SH-SY5Y (cell line): ENCODE measurements around the gene TCF4.
A peak's percentile ranks its signal among the peaks of the same experiment; 100 is the strongest.

Source experiments
- GATA2 ChIP-seq: IDR thresholded peaks from 2 replicates; pipeline ENCODE4 v1.6.1; 2011; ENCODE audit warnings: mild to moderate bottlenecking, low read depth, low read length
- GATA3 ChIP-seq: IDR thresholded peaks from 2 replicates; pipeline ENCODE4 v1.6.1; 2011; ENCODE audit warnings: low read depth, mild to moderate bottlenecking, low read length, moderate library complexity

TCF4 gene

DNA sequence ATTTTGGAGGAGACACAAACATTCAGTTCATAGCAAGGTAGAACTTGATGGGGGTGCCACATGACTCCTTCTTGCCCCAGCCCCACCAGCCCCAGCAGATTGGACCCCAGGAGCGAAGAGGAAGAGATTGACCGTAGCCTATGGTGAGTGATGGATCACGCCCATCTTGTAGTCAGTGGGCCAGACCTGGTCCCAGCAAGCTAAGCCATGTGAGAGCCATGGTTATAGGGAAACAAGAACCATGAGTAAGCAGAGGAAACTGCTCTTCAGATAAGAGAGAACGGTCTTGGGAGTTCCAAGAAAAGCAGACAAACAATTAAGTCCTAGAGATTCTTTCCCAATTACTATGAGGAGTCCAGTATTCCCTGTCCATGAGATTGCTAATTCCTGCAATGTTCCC is 4.6 kb upstream of the TCF4 start:
- TF ChIP-seq GATA2: no peak
- no peak for TF ChIP-seq GATA3

- no peak for TF ChIP-seq GATA2
These were observed 4.1 kb upstream of the TCF4 start for GRCh38 chr18:55592106-55592505.

DNA sequence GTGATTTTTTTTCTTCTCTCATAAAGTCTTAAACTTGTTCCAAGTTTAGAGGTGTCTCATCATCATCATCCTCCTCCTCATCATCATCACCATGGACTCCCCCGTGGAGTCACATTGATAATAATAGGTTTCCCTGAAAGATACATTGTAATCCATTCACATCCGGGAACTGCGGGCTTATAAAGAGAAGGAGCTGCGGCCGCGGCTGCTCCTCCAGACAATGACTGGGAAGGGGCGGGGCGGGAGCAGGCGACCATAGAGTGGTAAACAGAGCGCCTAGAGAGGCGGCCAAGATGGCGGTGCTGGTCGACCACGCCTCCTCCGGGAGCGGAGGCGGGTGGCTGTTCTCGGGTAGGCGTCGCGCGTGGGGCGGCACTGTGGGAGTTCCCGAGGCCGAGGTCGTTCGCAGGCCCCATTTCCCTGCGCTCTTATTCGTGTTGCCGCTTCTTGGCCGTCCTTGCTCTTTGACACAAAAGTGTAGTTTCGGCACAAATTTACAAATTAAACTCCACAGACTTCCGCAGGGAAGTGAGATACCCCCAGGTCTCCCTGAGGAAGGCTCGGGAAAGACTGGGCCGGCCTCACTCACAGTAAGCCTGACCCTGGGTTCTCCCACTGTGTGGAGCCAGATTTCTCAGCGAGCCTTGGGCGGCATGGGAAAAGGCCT is 1.8 kb upstream of the TCF4 start:
- TF ChIP-seq GATA3 (no peak), GATA2 (peak; percentile 23; the same call in 1 of the 2 replicates)

DNA sequence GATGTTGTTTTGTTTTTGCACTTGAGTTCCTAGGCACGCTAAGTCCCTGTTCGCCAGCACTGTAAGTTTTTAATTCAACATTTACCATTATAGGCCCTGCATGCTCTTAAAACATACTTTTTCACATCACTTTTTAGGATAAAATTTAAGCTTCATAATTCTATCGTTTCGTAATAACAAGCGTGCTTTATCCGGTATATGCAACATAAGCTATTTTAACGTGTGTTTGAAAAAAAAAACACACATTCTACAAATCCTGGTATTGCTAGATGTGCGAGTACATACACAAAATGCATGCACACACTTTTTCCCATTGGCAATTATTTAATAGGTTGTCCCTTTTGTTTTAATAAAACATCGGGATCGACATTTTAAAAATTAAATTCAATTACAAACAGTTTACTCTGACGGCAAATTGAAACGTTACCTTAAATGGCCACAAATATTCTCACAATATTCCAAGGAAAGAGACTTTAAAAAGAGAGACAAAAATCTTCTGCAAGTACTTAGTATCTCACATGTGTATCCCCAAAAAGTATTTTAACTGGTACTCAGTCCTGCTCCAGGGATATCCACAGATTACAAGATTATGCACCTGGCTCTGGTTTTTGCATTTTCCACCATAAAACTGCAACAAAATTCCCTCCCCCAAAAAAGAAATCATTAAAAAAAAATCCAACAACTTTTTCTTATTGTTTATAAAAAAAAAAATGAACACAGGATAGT is 1.0 kb upstream of the TCF4 start:
- TF ChIP-seq GATA3: no peak
- TF ChIP-seq GATA2: no peak

DNA sequence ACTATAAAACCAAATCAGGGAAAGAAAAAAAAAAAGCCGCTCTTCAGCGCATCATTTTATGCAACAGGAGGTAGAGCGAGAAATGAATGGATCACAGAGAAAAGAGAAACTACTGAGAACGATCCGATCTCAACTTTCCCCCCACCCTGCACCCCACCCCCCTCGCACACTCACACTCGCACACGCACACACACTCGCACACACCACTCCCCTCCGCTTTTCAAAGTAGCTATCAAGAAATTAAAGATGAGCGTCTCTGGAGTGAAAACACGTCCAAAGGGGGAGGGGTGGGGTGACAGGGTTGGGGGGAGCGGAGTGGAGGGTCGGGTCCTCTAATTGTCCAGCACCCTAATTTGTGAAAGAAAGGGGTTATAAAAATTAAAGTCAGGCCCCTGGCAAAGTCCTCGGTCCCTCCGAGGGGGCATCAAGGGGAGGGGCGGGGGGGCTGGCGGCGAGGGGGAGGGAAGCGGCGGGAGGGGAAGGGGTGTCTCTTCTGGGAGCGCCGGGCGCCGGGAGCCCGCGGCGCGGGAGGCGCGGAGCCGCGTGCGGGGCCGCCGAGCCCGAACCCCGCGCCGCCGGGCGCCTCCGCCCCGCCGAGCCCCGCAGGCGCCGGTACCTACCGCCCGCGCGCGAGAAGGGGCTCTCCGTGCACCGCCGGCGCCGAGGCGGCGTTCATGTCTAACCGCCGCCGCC is 428 bp downstream of the TCF4 start:
- TF ChIP-seq GATA2 (no peak), GATA3 (no peak)

GRCh38 chr18:55585920-55586561 is 2.0 kb downstream of the TCF4 start:
- TF ChIP-seq GATA2 (no peak), GATA3 (no peak)

GRCh38 chr18:55585065-55585919 is 2.7 kb downstream of the TCF4 start:
- TF ChIP-seq GATA2 (no peak), GATA3 (no peak)

DNA sequence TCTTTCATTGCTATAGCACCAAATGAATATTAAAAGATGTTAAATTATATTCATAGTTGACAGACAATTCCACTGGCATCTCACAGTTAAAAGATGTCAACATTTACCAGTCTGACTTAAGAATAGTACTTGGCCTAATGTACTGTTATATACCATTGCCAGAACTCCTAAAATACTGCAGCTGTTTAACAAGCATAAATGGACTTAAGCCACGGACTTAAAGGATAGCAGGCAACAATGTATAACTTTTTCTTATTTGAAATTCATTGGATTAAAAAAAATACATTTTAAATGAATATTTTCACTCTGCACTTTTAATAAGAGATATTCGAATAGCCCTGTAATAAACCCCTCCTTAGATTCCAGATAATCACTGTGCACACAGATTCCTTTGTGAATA is 3.8 kb downstream of the TCF4 start:
- no peak for TF ChIP-seq GATA3
- no peak for TF ChIP-seq GATA2

- TF ChIP-seq GATA3 (no peak), GATA2 (no peak)
These were observed 5.7 kb downstream of the TCF4 start for GRCh38 chr18:55582325-55582724.

DNA sequence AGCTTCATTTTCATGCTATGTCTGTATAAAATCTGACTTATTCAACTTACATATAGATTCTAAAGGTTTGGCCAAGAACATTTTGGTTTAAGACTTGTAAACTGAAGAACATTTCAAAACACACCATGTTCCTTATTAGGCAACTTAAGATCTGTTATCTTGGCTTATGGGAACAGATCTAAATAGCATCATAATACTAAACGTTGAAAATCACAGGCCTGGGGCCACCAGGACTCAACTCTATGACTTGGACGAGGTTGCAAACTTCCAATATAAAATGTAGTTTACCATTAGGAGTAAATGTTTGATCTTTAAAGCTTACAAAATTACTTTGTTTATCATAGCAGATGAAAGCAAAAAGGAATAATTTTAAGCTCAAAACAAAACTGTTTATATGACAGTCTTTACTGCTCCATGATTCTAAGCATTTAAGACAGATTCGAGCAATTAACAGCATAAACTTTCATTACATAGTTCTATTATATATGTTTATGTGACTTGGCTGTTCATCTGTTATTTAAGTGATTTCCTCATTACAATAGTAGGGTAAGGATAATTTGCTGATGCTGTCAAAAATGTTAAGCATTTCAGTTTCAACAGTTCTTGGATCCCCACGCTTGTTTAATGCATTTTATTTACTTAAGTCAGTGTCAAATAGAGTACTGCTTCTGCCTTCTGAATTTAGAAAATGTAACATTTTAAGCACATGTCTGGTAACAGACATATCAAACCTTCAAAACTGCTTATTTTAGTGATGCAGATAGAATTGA is 8.3 kb downstream of the TCF4 start:
- TF ChIP-seq GATA2: no peak
- peak; percentile 35; the same call in 1 of the 2 replicates for TF ChIP-seq GATA3

- peak; percentile 46; the same call in 1 of the 2 replicates for TF ChIP-seq GATA3
- peak; percentile 59; the same call in 1 of the 2 replicates for TF ChIP-seq GATA2
These were observed 10.0 kb downstream of the TCF4 start for GRCh38 chr18:55577812-55578539.

GRCh38 chr18:55576001-55576400 is 12.0 kb downstream of the TCF4 start:
- no peak for TF ChIP-seq GATA3
- no peak for TF ChIP-seq GATA2
